Cardiac septum (tissue), 1 donor: Measurements from ENCODE around the gene IL1R2. TPM values are rescaled to one million over a fixed set of nuclear protein-coding genes. Genes with fewer than 3 reads are reported as not detected.
"Not testable (repeated sequence)": the region's sequence is repeated elsewhere in the genome, so short reads cannot be mapped to it uniquely, and the experiment has no call there.

Experiments used
- DNase-seq: peaks from one replicate; pipeline ENCODE4 v3.0.0-alpha.2; 2020; ENCODE audit warnings: low spot score
- intact Hi-C: fragments of 100-400 bp; cut with DNase I; formaldehyde crosslinking; loops from one replicate; pipeline ENCODE4 v1.14.0; 2022
- total RNA-seq: library from RNA; stranded (reverse); fragmentation: NEBNext Ultra II Directional; extraction: Animal tissue kit (Norgen Biotek cat#: 25700); gene quantifications from one replicate; pipeline ENCODE4 v1.2.1, GENCODE V29; 2021
- donor health status: DM: no; HTN: no; CAD: no.

The IL1R2 gene
- total RNA-seq, 1 donor from 2014 or later: 1.0 TPM

GRCh38 chr2:102065675-102066252, 74.0 kb downstream of the IL1R2 start:
- intact Hi-C loops: no loop called here

DNA sequence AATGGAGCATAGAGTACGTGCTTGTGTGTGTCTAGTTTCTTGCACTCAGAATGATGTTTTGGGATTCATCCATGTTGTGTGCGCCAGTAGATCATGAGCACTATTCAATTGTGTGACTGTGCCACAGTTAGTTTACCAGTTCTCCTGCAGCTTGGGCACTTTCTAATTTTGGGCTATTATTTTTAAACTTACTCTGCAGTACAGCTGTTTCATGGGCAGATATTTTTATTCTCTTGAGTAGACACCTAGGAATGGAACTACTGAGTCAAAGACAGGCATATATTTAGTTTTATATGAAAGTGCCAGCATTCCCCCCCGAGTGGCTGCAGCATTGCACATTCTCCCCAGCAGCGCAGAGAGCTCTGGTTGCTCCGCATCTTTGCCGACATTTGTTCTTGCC, 74.8 kb downstream of the IL1R2 start:
- DNase-seq: no peak
- intact Hi-C loops: no loop called here

More at GRCh38 chr2:102065675-102066252, 74.0 kb downstream of the IL1R2 start:
- no peak for DNase-seq

- DNase-seq, intact Hi-C loops: not testable (repeated sequence)
These were observed 76.4 kb downstream of the IL1R2 start for GRCh38 chr2:102068126-102068525.

GRCh38 chr2:102069311-102069974, 77.7 kb downstream of the IL1R2 start:
- intact Hi-C loops: no loop called here
- no peak for DNase-seq

DNA sequence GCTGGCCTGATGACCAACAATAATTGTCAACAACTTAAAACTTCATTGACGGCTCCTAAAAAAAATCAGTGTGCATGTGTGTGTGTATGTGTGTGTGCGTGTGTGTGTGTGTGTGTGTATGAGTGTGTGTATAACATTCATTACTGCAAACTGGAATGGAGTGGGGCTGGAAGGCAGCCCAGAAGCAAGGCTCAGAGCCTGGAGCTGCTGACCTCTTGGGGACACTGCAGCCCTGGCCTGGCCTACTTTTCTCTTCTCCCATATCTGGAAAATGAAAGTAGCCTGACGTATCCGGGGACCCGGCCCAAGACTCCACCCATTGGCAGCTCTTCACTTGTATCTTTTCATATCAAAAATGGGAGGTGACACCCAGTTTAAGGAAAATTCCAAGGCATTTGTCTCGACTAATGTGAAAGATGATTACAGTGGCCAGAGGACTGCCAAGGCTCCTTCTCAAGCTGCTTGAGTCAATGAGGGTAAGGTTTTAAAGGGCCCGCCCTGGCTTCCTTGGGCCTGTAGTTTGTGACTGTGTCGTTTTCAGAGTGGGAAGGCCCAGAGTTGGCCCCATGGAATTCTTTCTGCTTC, 78.4 kb downstream of the IL1R2 start:
- DNase-seq: peak; percentile 92
- intact Hi-C loops: no loop called here

DNA sequence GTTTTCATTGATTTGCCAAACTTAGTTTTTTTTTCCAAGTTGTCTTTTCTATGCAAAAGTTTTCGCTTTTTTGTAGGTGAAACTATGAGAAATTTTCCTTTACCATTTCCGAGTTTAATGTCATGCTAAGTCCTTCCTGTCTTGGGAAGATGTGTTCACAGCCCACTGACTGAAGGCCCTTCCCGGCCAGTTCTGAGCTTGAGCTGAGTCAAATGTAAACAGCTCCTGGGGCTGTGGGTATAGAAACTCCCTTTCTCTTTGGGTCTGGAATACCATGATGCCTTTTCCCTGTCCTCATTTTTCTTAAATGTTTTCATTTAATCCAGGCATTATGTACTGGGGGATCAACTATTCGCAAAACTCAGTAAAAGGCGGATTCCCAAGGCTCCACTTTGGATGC, 81.0 kb downstream of the IL1R2 start:
- intact Hi-C loops: no loop called here
- no peak for DNase-seq

DNA sequence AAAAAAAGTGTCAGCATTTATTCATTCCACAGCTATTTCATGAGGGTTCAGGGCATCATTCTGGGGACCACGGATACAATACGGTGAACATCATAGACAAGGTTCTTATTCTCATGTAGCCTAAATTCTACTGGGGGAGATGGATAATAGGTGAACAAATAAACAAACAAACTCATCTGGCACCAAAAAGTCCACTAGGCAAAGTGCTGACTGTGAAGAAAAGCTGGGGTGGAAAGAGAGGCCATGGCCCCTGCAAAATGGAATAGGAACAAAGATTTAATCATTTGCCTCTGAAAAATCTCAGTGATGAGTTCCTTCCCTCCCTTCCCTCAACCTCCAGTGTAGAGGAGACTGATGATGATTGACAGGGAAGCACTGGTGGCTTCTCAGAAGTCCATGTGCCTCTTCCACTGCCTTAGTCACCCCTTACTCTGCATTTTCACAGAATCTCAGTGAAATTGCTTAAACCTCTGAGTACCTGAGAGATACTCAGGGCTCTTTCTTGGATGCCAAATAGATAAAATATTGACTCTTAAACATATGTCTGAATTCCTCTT, 81.5 kb downstream of the IL1R2 start:
- DNase-seq: no peak
- intact Hi-C loops: no loop called here

- intact Hi-C loops: no loop called here
These were observed 82.5 kb downstream of the IL1R2 start for GRCh38 chr2:102074152-102074783.

GRCh38 chr2:102075479-102075878, 83.7 kb downstream of the IL1R2 start:
- intact Hi-C loops: no loop called here
- no peak for DNase-seq

More at GRCh38 chr2:102074152-102074783, 82.5 kb downstream of the IL1R2 start:
- DNase-seq: no peak

DNA sequence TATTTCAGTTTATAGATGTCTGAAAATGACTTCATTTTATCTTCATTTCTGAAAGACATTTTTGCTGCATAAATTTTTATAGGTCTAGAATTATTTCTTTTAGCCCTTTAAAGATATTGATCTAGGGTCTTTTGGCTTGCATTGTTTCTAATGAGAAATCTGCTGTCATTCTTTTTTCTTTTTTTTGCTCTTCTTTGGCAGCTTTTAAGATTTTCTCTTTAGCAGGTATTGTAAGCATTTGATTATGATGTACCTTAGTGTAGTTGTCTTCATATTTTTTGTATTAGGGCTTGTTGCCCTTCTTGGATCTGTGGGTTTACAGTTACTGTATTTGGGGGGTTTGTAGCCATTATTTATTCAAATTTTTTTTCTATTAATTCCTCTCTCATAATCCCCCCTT, 84.8 kb downstream of the IL1R2 start:
- intact Hi-C loops: no loop called here
- no peak for DNase-seq

Other genes with a start within 250 kb of the IL1R2 start
- 27.7 TPM for gene IL1R1, start 150.8 kb downstream of the IL1R2 start, total RNA-seq
- gene IL1RL2, start 195.1 kb downstream of the IL1R2 start, total RNA-seq: 0.35 TPM